GM23338 (cell line): ENCODE data around the gene PICK1.

Experiments used
- CREB1 ChIP-seq: fragments of 250-450 bp; sonication (Bioruptor Pico); IDR thresholded peaks from 2 replicates; pipeline ENCODE4 v1.5.0; 2020; ENCODE audit warnings: low read depth, mild to moderate bottlenecking, moderate library complexity
- CTCF ChIP-seq, 2 experiments: fragments of 200-600 bp in 1 of 2; sonication (generic) in 1 of 2; conservative IDR thresholded peaks; 2 replicates each; pipeline versions ENCODE4 v1.5.1 to v1.6.1; 2016 to 2017; ENCODE audit warnings: antibody characterized with exemption in 2 of 2, low read depth in 2 of 2, mild to moderate bottlenecking in 2 of 2, moderate library complexity in 1 of 2
- EZH2 ChIP-seq: fragments of 200-600 bp; sonication (generic); IDR thresholded peaks from one replicate; pipeline ENCODE4 v1.8.0; 2017; ENCODE audit warnings: antibody characterized with exemption, mild to moderate bottlenecking, low read depth; ENCODE audit not compliant: unreplicated experiment
- EZH2phosphoT487 ChIP-seq: fragments of 200-600 bp; sonication (generic); IDR thresholded peaks from one replicate; pipeline ENCODE4 v1.8.1; 2018; ENCODE audit warnings: antibody characterized with exemption; ENCODE audit not compliant: unreplicated experiment
- JUNB ChIP-seq: IDR thresholded peaks from one replicate; pipeline ENCODE4 v1.6.1; 2016; ENCODE audit warnings: antibody characterized with exemption; ENCODE audit not compliant: unreplicated experiment
- POLR2AphosphoS5 ChIP-seq: IDR thresholded peaks from 2 replicates; pipeline ENCODE4 v1.6.1; 2016; ENCODE audit warnings: antibody characterized with exemption, low read depth
- REST ChIP-seq: IDR thresholded peaks from one replicate; pipeline ENCODE4 v1.6.1; 2018; ENCODE audit warnings: antibody characterized with exemption; ENCODE audit not compliant: unreplicated experiment
- ZNF331 ChIP-seq: fragments of 250-450 bp; sonication (Bioruptor Pico); IDR thresholded peaks from 2 replicates; pipeline ENCODE4 v1.5.0; 2020; ENCODE audit warnings: low read depth, mild to moderate bottlenecking, moderate library complexity
- ZNF462 ChIP-seq: fragments of 250-450 bp; sonication (Bioruptor Pico); IDR thresholded peaks from 2 replicates; pipeline ENCODE4 v1.5.0; 2020; ENCODE audit warnings: mild to moderate bottlenecking, moderate library complexity
- TF ChIP-seq, protein P1 (sequence below): IDR thresholded peaks from 2 replicates; pipeline ENCODE4 v1.6.1; 2016; ENCODE audit warnings: antibody characterized with exemption

GRCh38 chr22:38086001-38086845, 29.0 kb downstream of the PICK1 start:
- TF ChIP-seq CTCF (conservative IDR thresholded peaks at IDR 0.05; ENCODE audit: low read depth in 2 of 2) = no peak
- TF ChIP-seq CREB1 (CRISPR knock-in tag) = no peak
- TF ChIP-seq REST = no peak
- no peak for TF ChIP-seq POLR2AphosphoS5
- no peak for TF ChIP-seq EZH2phosphoT487
- TF ChIP-seq ZNF462 (CRISPR knock-in tag) = no peak
- TF ChIP-seq EZH2 = no peak
- TF ChIP-seq, protein P1, sequence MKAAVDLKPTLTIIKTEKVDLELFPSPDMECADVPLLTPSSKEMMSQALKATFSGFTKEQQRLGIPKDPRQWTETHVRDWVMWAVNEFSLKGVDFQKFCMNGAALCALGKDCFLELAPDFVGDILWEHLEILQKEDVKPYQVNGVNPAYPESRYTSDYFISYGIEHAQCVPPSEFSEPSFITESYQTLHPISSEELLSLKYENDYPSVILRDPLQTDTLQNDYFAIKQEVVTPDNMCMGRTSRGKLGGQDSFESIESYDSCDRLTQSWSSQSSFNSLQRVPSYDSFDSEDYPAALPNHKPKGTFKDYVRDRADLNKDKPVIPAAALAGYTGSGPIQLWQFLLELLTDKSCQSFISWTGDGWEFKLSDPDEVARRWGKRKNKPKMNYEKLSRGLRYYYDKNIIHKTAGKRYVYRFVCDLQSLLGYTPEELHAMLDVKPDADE = no peak
- no peak for TF ChIP-seq ZNF331 (CRISPR knock-in tag)
- no peak for TF ChIP-seq JUNB
